Right lobe of liver (tissue), 6 donors: ENCODE results near the gene CD46. TPM values are rescaled to one million over a fixed set of nuclear protein-coding genes. Genes with fewer than 3 reads are reported as not detected.
"Not testable (repeated sequence)": the region's sequence is repeated elsewhere in the genome, so short reads cannot be mapped to it uniquely, and the experiment has no call there.

Source experiments
- ATAC-seq, 4 donors: fragments of 200-7000 bp; cut with Tn5 transposase; one replicate each; pipeline ENCODE4 v1.9.1; 2020; ENCODE audit warnings: mild to moderate bottlenecking in 4 of 4, moderate library complexity in 4 of 4
- DNase-seq, 3 donors: peaks; one replicate each; pipeline ENCODE4 v3.0.0-alpha.2; 2020
- H3K27ac ChIP-seq, 3 donors: fragments of 200-600 bp; one replicate each; pipeline ENCODE4 v1.8.0; 2022
- H3K27me3 ChIP-seq, 2 donors: fragments of 200-600 bp; one replicate each; pipeline ENCODE4 v1.8.0; 2022
- H3K36me3 ChIP-seq, 4 donors: fragments of 200-600 bp; sonication (generic) in 1 of 4; one replicate each; pipeline versions ENCODE4 v1.5.1 to v1.8.0; 2017 to 2022; ENCODE audit warnings: control low read depth in 1 of 4
- H3K4me1 ChIP-seq, 4 donors: fragments of 200-600 bp; sonication (generic) in 1 of 4; one replicate each; pipeline versions ENCODE4 v1.5.1 to v1.8.0; 2017 to 2022; ENCODE audit warnings: control low read depth in 1 of 4
- H3K4me3 ChIP-seq, 3 donors: fragments of 200-600 bp; one replicate each; pipeline ENCODE4 v1.8.0; 2022
- H3K9me3 ChIP-seq, 4 donors: fragments of 200-600 bp; sonication (generic) in 1 of 4; one replicate each; pipeline versions ENCODE4 v1.5.1 to v1.8.0; 2017 to 2022; ENCODE audit warnings: control low read depth in 1 of 4
- POLR2A ChIP-seq: fragments of 450-650 bp; IDR thresholded peaks from one replicate; pipeline ENCODE4 v1.6.1; 2017; ENCODE audit warnings: antibody characterized with exemption, mild to moderate bottlenecking
- WGBS: methylation state at CpG from one replicate; pipeline ENCODE4 v1.1.6; 2018; ENCODE audit warnings: low coverage, low lambda C conversion rate; ENCODE audit not compliant: insufficient coverage; ENCODE audit errors: missing lambda C conversion rate; 5-methylcytosine and 5-hydroxymethylcytosine counted together
- intact Hi-C, 2 donors: fragments of 100-400 bp; cut with DNase I; formaldehyde crosslinking; loops; one replicate each; pipeline versions ENCODE4 v1.11.2 to v1.14.1; 2022
- total RNA-seq, 6 experiments: library from RNA; depleted of rRNA in 2 of 6; stranded (reverse); fragments of >200 nt in 2 of 6; fragmentation: NEBNext Ultra II Directional in 3 of 6; extraction: Animal tissue kit (Norgen Biotek cat#: 25700) in 3 of 6; gene quantifications; one replicate each; pipeline versions ENCODE4 v1.1.0 to v1.2.4, GENCODE V29; 2016 to 2023
- TF ChIP-seq, protein P1 (sequence below), 4 donors: fragments of 200-600 bp in 3 of 4; fragments of 450-650 bp in 1 of 4; IDR thresholded peaks; one replicate each; pipeline versions ENCODE4 v1.5.1 to v1.8.0; 2016 to 2022; ENCODE audit warnings: antibody characterized with exemption in 4 of 4, mild to moderate bottlenecking in 2 of 4
- donor health status: DM: no; HTN: yes; CAD: no.
- donor health status: DM: no; HTN: no; CAD: no.
- donor health status: DM: no; HTN: no; CAD: no.
- donor health status: DM: no; HTN: yes; CAD: no.
- donor health status: DM: no; HTN: yes; CAD: no.

CD46 gene
- total RNA-seq, 6 experiments from 2014 or later = 99.3 to 133 (median 114) TPM

DNA sequence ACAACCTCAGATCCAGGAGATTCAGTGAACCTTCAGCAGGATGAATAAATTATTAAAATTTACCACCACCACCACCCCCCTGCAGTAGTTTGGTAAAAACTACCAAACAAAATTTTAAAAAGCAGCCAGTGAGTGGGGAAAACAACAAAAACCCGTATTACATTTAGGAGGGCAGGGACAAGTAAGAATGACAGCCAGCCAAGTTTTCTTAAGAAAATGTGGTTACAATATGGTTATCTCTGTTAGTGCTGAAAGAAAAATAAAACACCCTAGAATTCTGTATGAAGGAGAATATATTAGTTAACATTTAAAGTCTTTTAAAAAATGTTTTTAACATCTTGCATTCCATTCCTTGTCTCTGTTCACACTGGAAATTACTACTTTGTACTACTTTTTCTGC lies 14.7 kb downstream of the CD46 start:
- no peak for DNase-seq
- H3K27me3 ChIP-seq = no peaks in the 10 kb centered on the region
- H3K4me1 ChIP-seq = no peaks in the 10 kb centered on the region
- WGBS = 79% methylated on average over 1 of the region's 1 CpG
- no peak for TF ChIP-seq POLR2A
- TF ChIP-seq, protein P1, sequence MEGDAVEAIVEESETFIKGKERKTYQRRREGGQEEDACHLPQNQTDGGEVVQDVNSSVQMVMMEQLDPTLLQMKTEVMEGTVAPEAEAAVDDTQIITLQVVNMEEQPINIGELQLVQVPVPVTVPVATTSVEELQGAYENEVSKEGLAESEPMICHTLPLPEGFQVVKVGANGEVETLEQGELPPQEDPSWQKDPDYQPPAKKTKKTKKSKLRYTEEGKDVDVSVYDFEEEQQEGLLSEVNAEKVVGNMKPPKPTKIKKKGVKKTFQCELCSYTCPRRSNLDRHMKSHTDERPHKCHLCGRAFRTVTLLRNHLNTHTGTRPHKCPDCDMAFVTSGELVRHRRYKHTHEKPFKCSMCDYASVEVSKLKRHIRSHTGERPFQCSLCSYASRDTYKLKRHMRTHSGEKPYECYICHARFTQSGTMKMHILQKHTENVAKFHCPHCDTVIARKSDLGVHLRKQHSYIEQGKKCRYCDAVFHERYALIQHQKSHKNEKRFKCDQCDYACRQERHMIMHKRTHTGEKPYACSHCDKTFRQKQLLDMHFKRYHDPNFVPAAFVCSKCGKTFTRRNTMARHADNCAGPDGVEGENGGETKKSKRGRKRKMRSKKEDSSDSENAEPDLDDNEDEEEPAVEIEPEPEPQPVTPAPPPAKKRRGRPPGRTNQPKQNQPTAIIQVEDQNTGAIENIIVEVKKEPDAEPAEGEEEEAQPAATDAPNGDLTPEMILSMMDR (IDR thresholded peaks at IDR 0.05) = no peak
- intact Hi-C loops = no loop called here
- no peak overlapping the region for H3K27ac ChIP-seq
- peaks cover 0 to 48% (median 11%) of the 10 kb centered on the region in 4 donors for H3K36me3 ChIP-seq
- no peak for ATAC-seq
- no peak overlapping the region for H3K4me3 ChIP-seq
- no peaks in the 10 kb centered on the region for H3K9me3 ChIP-seq

DNA sequence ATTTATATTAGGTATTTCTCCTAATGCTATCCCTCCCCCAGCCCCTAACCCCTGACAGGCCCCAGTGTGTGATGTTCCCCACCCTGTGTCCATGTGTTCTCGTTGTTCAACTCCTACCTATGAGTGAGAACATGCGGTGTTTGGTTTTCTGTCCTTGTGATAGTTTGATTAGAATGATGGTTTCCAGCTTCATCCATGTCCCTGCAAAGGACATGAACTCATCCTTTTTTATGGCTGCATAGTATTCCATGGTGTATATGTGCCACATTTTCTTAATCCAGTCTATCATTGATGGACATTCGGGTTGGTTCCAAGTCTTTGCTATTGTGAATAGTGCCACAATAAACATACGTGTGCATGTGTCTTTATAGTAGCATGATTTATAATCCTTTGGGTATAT lies 18.7 kb downstream of the CD46 start:
- 89% methylated on average over 3 of the region's 4 CpGs for WGBS

DNA sequence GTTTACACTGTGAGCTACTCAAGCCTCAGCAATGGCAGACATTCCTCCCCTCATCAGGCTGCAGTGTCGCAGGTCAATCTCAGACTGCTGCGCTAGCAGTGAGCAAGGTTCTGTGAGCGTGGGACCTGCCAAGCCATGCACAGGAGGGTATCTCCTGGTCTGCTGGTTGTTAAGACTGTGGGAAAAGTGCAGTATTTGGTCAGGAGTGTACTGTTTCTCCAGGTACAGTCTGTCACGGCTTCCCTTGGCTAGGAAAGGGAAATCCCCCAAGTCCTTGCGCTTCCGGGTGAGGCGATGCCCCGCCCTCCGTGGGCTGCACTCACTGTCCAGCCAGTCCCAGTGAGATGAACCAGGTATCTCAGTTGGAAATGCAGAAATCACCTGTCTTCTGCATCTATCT lies 24.2 kb downstream of the CD46 start:
- H3K27me3 ChIP-seq, intact Hi-C loops, H3K27ac ChIP-seq, DNase-seq, H3K9me3 ChIP-seq, H3K4me1 ChIP-seq, H3K4me3 ChIP-seq, H3K36me3 ChIP-seq, ATAC-seq: not testable (repeated sequence)
- 75% methylated on average over 5 of the region's 9 CpGs for WGBS

More for the DNA sequence above, 18.7 kb downstream of the CD46 start:
- H3K27ac ChIP-seq, DNase-seq, H3K4me3 ChIP-seq, H3K27me3 ChIP-seq, intact Hi-C loops, H3K9me3 ChIP-seq, H3K4me1 ChIP-seq, ATAC-seq: not testable (repeated sequence)
- H3K36me3 ChIP-seq = peaks cover 0 to 19% (median 8%) of the 10 kb centered on the region in 4 donors

DNA sequence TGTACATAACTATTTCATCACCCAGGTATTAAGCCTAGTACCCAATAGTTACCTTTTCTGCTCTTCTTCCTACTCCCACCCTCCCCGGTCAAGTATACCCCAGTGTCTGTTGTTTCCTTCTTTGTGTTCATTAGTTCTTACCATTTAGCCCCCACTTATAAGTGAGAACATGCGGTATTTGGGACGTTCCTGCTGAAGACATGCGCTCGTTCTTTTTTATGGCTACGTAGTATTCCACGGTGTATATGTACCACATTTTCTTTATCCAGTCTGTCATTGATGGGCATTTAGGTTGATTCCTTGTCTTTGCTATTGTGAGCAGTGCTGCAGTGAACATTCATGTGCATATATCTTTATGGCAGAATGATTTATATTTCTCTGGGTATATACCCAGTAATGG lies 25.6 kb downstream of the CD46 start:
- DNase-seq, intact Hi-C loops, H3K4me3 ChIP-seq, H3K27me3 ChIP-seq, ATAC-seq, H3K4me1 ChIP-seq, H3K9me3 ChIP-seq, H3K27ac ChIP-seq, H3K36me3 ChIP-seq: not testable (repeated sequence)
- 97% methylated on average over 7 of the region's 7 CpGs for WGBS

DNA sequence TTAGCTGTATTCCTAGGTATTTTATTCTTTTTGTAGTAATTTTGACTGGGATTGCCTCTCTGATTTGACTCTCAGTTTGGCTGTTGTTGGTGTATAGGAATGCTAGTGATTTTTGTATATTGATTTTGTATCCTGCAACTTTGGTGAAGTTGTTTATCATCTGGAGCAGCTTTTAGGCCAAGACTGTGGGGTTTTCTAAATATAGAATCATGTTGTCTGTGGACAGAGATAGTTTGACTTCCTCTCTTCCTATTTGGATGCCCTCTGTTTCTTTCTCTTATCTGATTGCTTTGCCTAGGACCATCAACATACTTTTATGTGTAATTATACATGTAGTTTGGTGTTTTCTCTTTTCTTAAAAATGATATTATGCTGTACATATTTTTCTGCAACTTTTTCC lies 27.2 kb downstream of the CD46 start:
- no peak for ATAC-seq
- Histone ChIP-seq H3K36me3 (peaks cover 0 to 21% (median 0%) of the 10 kb centered on the region in 4 donors), H3K4me1 (peaks cover 0 to 4% (median 0%) of the 10 kb centered on the region in 4 donors), H3K27ac (no peak overlapping the region), H3K27me3 (no peaks in the 10 kb centered on the region), H3K9me3 (no peaks in the 10 kb centered on the region), H3K4me3 (no peak overlapping the region)
- intact Hi-C loops = no loop called here
- TF ChIP-seq POLR2A = no peak
- TF ChIP-seq, protein P1 (IDR thresholded peaks at IDR 0.05) = no peak
- DNase-seq = no peak

DNA sequence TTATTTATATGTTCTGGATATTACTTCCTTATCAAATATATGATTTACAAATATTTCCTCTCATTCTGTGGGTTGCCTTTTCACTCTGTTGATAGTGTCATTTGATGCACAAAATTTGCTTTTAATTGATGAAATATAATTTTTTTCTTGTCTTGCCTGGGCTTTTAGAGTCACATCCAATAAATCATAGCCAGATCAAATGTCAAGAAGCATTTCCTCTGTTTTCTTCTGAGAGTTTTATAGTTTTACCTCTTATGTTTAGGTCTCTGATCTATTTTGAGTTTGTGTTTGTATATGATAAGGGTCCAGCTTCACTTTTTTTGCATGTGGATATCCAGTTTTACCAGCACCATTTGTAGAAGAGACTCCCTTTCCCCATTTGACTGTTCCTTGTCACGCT lies 29.5 kb downstream of the CD46 start:
- no peaks in the 10 kb centered on the region for H3K9me3 ChIP-seq
- DNase-seq = no peak
- H3K27ac ChIP-seq = no peak overlapping the region
- TF ChIP-seq, protein P1 (IDR thresholded peaks at IDR 0.05) = no peak
- 100% methylated on average over 1 of the region's 1 CpG for WGBS
- H3K36me3 ChIP-seq = peaks cover 0 to 29% (median 6%) of the 10 kb centered on the region in 4 donors
- H3K4me3 ChIP-seq = no peak overlapping the region
- peaks cover 0 to 4% (median 0%) of the 10 kb centered on the region in 4 donors for H3K4me1 ChIP-seq
- no peak for ATAC-seq
- H3K27me3 ChIP-seq = no peaks in the 10 kb centered on the region
- intact Hi-C loops = no loop called here
